GM19099 (cell line): ENCODE results near the gene TMEM121B.

Experiments used
- POLR2A ChIP-seq: IDR thresholded peaks from 3 replicates; pipeline ENCODE4 v1.6.1; 2011; ENCODE audit warnings: low read depth; ENCODE audit not compliant: insufficient read length; ENCODE audit errors: extremely low read depth

Gene TMEM121B

DNA sequence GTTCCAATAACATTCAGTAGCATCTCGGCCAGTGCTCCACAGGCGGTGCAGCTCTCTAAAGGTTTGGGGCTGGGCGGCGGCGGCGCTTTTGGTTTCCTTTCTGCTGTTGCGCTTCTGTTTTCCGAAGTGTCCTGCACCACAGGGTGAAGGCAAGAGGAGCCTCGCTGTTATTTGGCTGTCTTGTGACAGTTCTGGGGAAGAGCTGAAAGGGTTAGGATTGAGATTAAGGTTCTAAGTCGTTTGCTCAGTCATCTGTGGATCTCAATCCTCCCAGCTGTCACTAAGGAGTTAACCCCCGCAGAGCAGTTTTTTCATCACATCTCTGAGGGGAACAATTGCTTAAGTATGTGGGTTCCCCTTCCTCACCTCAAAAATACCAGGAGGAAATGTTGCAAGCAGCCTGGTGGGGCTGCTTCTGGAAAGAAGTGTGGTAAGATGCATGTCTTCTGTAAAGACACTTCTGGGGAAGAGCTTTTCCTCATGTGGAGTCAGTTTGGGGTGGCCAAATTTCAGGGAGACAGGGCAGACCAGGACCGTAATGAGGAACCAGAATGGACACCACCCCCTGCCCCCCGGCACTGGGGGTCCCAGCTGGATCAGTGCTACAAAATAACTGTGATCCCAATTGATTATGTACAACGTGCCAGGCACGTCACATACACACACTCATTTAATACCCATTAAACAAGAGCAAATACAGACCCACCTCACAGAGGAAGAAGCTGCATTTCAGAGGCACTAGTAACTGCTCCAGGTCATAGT lies 14.2 kb downstream of the TMEM121B start:
- TF ChIP-seq POLR2A: no peak

- TF ChIP-seq POLR2A: no peak
Observed at GRCh38 chr22:17106161-17106784, 14.9 kb downstream of the TMEM121B start.

DNA sequence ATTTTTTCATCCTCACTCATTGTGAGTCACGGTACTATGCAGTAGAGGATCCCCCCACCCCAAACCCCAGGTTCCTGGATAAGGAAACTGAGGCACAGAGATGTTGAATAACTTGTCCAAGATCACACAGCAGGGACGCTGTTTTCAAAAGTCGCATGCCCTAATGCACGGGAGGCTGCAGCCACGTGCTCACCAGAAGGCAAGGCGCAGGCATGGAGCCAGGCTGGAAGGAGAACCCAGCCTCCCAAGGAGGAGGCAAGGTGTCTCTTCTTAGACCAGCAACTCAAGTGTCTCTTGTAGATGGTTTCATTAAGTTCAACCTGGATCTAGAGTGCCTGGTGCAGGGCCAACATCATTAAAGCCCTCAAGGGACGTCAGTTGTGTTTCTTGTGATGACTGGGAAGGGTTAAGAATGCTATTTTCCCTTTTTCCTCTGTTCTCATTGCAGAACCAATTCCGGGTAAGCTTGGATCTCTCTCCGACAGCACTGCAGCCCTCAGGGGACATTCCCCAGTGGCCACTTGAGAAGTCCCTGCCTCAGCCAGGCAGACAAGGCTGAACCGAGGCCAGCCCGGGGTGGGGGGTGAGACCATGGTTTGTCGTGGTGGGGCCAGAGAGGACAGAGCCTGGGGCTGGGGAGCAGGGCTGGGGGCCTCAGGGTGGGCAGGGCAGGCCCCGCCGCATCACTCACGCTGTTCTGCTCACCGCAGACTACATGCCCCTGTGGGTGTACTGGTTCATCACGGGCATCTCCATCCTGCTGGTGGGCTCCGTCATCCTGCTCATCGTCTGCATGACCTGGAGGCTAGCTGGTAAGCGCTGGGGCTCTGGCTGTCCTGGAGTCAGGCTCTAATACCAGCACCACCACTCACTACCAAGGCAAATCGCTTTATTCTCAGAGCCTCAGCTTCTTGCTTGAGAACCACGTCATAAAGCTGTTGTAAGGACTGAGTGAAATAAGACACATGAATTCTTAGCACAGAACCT lies 15.7 kb downstream of the TMEM121B start:
- TF ChIP-seq POLR2A: no peak

- no peak for TF ChIP-seq POLR2A
Observed at GRCh38 chr22:17104336-17104935, 16.7 kb downstream of the TMEM121B start.

DNA sequence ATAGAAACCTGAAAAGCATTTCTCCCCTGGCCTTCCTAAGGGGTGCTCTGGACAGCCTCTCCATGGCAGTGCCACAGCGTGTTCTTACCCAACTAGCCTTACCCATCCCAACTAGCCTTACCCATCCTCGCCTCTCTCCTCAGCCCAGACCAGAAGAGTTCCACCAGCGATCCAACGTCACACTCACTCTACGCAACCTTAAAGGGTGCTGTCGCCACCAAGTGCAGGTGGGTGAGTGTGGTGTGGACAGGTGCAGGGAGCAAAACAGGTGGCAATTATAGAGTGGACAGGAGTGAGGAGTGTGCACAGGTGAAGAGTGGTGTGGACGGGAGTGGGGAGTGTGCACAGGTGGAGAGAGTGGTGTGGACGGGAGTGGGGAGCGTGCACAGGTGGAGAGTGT lies 17.8 kb downstream of the TMEM121B start:
- no peak for TF ChIP-seq POLR2A

DNA sequence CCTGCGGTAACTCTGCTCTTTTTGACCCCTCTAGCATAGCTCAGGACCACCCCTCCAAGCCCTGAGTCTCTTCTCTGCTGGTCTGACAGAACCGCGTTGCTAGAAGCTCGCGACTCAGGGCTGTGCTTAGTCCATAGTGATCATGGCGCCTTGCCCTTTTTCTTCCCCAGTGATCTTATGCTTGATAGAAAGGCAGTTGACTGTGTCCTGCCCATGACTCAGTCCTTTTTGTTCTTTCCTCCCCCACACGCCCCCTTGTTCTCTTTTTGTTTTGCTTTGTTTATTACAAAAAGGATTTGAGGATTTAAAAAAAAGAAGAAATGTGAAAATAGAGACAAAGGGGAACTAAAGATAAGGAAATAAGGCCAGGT lies 18.9 kb downstream of the TMEM121B start:
- TF ChIP-seq POLR2A: no peak

DNA sequence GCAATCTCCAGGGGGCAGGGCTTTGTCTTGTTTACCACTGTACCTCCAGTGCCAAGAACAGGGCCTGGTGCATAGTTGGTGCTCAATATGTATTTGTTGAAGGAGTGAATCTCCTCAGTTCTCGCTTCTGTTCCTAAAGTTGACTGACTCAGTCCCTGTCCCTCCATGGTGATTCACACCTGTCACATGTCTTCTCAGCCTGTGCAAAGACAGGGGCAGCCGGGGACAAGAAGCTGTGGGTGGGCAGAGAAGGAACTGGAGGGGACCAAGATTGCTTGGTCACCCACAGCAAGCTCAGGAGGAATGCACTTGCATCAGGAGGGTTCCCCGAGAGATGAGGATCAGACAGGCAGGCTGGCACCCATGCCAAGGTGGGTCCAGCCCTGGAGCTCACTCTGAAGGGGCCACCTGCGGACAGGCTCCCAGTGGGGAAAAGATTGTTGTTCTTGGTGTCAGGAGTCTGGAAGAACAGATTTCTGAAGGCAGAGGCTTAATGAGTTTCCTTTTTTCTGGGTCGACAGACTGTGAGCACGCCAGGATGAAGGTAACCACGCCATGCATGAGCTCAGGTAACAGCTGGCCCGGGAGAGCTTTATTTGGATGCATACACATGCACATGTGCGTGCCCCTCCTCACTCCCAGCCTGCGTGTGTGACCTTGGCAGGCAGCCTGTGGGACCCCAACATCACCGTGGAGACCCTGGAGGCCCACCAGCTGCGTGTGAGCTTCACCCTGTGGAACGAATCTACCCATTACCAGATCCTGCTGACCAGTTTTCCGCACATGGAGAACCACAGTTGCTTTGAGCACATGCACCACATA lies 19.5 kb downstream of the TMEM121B start:
- TF ChIP-seq POLR2A: no peak

DNA sequence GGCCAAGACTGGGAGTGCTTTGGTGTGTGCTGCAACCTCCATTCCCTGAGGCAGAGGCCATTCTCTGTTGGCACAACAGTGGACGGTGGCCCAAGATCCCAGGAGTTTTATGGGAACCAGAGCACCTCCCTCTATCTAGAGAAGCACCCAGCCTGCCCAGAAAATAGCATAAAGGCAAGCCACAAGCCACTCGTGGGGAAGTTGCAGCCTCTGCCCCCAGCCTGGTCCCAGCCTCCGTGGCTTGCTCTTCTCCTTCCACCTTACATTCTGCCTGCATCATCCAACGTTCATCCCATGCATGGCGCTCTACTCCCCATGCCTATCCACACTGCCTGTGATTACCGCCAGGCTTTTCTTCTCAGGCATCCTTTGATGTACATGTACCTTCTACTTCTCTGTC lies 20.5 kb downstream of the TMEM121B start:
- no peak for TF ChIP-seq POLR2A

GRCh38 chr22:17098379-17098819 lies 22.8 kb downstream of the TMEM121B start:
- no peak for TF ChIP-seq POLR2A

- no peak for TF ChIP-seq POLR2A
Observed at GRCh38 chr22:17097701-17098100, 23.5 kb downstream of the TMEM121B start.

- no peak for TF ChIP-seq POLR2A
Observed at GRCh38 chr22:17097062-17097461, 24.1 kb downstream of the TMEM121B start.

GRCh38 chr22:17096071-17096470 lies 25.1 kb downstream of the TMEM121B start:
- TF ChIP-seq POLR2A: no peak

DNA sequence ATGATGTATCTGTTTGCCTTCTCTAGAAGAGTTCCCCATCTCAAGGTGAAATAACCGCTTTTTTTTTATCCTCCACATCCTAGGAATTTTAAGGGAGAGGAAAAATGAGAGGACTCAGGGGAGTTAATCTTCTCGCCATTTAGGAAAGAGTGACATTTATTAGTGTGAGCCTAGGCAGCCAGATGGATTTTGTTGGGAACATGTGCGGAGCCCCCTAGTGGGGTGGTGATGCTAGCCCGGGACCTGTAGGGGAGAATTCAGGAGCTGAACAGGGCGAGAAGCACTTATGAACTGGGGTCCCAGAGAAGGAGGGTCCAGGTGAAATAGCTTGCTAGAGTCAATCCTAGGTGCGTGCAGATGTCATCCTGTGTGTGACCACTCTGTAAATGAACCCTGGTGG lies 25.6 kb downstream of the TMEM121B start:
- no peak for TF ChIP-seq POLR2A

DNA sequence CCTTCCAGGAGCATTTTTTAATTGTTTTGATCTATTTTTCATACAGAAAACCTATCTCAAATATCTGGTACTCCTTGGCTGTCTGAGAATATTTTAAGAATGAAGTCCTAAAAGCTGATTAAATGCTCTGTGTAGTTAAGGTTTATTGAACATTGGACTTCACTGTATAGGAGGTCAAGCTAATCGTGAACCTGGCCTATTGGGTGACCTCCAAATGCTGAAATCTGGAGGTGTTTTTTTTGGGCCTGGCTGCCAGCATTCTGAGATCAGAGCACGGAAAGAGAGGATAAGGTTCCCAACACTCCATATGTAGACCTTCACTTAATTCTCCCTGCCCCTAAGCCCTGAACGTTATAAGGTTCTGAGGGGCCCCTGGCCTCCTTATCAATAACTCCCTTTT lies 28.1 kb downstream of the TMEM121B start:
- TF ChIP-seq POLR2A: no peak
